Smooth muscle cell of the pulmonary artery (primary cell): ENCODE results near the gene PNMA6E. TPM values are rescaled to one million over a fixed set of nuclear protein-coding genes. Genes with fewer than 3 reads are reported as not detected.

Experiments
- total RNA-seq: library from RNA; depleted of rRNA; stranded (reverse); fragments of >200 nt; gene quantifications from 2 replicates; pipeline ENCODE4 v1.2.3, GENCODE V29; 2014

Gene PNMA6E
- total RNA-seq = not detected in 2 replicates

DNA sequence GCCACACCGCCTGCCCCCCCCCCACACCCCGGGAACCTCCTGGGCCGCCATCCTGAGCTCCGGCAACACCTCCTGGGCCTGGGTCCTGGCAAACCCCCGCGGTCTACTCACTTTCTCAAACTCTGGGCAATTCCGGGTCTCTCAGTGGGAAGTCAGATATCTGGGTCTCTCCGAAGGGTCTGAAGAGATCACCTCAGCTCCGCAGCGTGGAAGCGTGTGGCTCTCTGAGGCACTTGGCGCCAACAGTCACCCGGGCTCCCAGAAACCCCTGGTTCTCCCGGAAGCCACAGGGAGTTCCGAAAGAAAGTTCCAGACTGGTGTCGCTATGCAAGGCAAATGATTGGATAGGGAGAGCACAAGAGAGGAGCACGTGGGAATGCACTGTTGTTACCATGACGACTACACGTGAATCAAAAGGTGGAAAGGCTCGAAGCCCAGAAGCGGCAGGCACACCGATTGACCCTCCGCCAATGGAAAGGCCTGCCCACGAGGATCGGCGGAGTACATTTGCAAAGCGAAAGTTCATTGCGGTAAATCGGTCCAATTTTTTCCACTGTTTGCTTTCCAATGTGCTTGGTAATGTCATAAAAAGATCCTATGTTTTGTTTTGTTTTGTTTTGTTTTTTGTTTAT is at the start of gene PNMA6E:
Gene PNMA6E, minus strand, starts transcription at position 218 of the 632 bp plus-strand sequence. CDS start 2,501 bp downstream, outside the sequence.

DNA sequence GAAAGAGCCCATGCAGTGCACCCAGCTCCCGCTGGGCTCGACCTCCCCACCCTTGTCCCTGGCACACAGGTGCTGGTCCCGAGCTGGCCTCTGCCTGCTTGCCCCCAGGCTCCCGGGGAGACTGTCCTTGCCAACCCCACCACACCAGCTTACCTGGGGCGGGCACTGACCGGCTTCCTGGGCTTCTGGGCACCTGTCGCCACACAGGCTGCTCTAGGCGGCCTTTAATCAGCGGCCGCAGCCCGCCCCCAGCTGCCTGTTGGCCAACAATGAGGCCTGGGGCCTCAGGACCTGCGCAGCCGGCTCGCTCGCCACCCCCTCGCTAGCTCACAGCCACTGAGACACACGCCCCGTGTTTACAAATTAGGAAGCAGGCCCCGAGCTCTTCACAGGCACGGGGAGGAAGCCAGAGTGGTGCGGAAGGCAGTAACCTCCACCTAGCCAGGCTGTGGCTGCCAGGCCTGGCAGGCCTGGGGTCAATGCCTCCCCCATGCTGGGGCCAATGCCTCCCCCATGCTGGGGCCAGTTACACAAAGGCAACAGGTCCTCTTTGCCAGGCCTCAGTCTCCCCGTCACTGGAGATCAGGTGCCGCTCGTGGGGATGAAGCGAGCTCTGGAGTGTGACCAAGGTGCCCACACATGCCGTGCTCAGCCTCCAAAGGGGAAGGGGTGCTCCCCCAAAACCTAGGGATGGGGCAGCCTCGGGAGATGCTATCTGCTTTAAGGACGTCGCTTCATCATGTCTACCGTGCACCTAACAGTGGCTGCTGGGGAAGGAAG is 44.9 kb upstream of the PNMA6E start, which contains the start of gene TREX2:
Gene TREX2, minus strand, starts transcription at position 201 of the 780 bp plus-strand sequence. CDS start 626 bp downstream, outside the sequence.

DNA sequence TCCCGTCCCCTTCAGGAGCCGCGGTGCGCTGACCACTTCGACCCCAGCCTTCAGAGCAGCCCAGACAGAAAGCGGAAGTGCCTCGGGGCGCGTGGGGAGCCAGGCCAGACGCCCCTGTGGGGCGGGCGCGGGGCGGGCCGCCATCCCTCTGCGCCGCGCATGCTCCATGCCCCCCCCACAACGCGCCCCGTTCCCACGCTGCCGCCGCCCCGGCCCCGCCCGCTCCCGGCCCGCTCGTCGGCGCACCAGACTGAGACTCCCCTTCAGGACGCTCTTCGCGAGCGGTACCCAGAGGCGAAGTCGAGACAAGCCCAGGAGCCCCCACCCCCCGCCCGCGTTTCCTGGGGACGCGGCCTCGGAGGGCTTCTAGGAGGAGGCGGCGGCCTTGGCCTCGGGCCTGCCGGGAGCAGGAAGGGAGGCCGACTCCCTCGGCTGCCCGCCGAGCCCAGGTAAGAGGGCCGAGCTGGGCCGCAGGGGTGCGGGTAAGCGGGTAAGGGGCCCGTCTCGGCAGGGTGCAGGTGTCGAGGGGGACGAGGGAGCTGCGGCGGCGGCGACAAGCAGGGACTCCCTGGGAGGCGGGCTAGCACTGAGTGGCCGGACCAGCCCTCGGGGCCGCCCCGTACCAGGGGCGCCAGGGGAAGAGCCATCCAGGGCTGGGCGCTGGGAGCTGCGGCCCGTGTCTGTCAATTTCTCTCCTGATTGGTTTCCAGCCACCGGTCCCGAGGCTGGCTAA is 10.3 kb upstream of the PNMA6E start, which contains the start of gene ZFP92:
Gene ZFP92, plus strand, starts transcription at position 218 of the 733 bp plus-strand sequence. CDS start 6,851 bp downstream, outside the sequence.

Other genes with a start within 250 kb of the PNMA6E start
- not detected in 2 replicates for gene MAGEA1, start 222.1 kb downstream of the PNMA6E start, total RNA-seq
- gene PNMA6F, start 79.6 kb downstream of the PNMA6E start, total RNA-seq = not detected in 2 replicates
- gene ZNF275, start 67.2 kb downstream of the PNMA6E start, total RNA-seq = 13.4 and 14.2 TPM in 2 replicates
- 0.23 and 0.33 TPM in 2 replicates for gene ZFP92, start 10.1 kb upstream of the PNMA6E start, total RNA-seq
- 1.7 and 1.9 TPM in 2 replicates for gene TREX2, start 44.7 kb upstream of the PNMA6E start, total RNA-seq
- gene HAUS7, start 69.2 kb upstream of the PNMA6E start, total RNA-seq = 13.8 and 25.0 TPM in 2 replicates
- 369 and 546 TPM in 2 replicates for gene BGN, start 93.6 kb upstream of the PNMA6E start, total RNA-seq
- 0.07 and 0.20 TPM in 2 replicates for gene ATP2B3, start 116.3 kb upstream of the PNMA6E start, total RNA-seq
- gene CCNQ, start 197.8 kb upstream of the PNMA6E start, total RNA-seq = 14.3 and 25.2 TPM in 2 replicates
- gene DUSP9, start 245.9 kb upstream of the PNMA6E start, total RNA-seq = not detected in 2 replicates